ENCODE data around the gene ADAMTSL1.
"Not testable (repeated sequence)": the region's sequence is repeated elsewhere in the genome, so short reads cannot be mapped to it uniquely, and the experiment has no call there.

The ADAMTSL1 gene

GRCh38 chr9:18874990-18875389, 401.0 kb downstream of the ADAMTSL1 start:
- not testable (repeated sequence) for DNase-seq

DNA sequence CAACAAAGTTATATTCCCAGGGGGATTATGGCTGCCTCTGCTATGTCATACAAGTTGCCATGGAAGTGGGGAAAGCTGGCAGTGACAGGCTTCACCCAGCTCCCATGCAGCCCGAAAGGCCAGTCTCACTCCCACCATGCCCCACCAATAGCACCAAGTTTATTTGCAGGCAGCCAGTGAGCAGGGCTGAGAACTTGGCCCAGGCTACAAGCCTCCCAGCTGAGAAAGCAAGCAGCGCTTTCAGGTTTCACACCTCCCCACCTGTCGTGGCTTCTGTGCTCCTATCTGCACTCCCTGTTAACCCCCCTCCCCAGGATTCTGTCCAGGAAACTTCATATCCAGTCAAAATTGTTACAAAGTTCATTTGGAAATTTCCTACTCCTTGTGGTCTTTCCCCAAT, 404.0 kb downstream of the ADAMTSL1 start:
- DNase-seq: no peak

- DNase-seq: no peak
Observed at GRCh38 chr9:18881758-18882157, 407.8 kb downstream of the ADAMTSL1 start.

GRCh38 chr9:18887546-18887945, 413.6 kb downstream of the ADAMTSL1 start:
- DNase-seq: no peak

DNA sequence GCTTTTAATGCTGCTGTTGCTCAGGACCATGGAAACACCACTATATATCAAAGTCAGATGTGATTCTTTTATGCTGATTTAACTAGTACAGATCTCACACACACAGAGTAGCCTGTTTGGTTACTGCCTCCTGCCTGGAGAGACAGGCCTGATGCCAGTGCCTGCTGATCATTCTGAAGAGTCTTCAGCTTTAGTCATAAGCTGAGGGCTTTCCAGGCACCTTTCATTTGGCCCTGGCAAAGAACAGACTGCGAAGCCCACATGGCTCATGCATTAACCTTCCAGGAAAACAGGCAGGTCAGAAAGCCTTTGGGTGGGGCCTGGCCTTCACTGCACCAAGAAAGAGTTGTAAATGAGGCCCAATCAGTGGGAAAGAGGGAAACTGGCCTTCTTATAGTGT, 414.3 kb downstream of the ADAMTSL1 start:
- DNase-seq: no peak

GRCh38 chr9:18889550-18889949, 415.6 kb downstream of the ADAMTSL1 start:
- no peak for DNase-seq

GRCh38 chr9:18890372-18890771, 416.4 kb downstream of the ADAMTSL1 start:
- DNase-seq: no peak

- no peak for DNase-seq
Observed at GRCh38 chr9:18891946-18892670, 418.2 kb downstream of the ADAMTSL1 start.

DNA sequence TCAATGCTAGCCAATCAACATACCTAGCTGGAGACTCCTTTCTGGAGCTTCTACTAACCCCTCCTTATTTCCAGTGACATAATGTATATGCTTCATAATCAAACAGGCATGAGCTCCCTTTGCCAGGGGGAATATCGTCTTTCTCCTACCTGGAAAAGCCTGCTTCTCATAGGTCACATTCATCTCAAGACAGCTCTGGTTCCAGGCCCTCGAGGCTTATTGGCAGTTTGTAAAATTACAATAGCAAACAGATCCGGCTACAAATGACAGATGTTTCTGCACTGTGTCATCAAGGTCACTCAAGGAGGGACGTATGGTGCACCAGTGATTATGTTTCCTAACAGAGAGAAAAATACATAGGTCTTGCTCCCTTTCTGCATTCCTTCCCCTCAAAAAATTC, 419.1 kb downstream of the ADAMTSL1 start:
- DNase-seq: no peak

DNA sequence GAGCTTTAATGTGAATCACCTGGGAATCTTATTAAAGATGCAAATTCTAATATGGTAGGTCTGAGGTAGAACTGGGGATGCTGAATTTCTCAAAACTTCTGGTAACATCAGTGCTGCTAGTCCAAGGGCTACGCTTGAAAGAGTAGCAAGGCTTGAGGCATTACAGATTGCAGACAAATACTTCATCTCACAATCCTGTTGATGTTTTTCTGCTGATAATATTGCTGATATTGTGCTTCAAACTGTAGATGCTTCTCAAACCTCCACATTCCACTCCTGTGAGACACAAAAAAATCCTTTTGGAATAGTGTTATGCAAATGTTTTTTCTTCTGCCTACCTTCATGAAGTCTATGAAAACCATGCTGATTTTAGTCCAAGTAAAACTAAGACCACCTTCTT, 419.5 kb downstream of the ADAMTSL1 start:
- no peak for DNase-seq

DNA sequence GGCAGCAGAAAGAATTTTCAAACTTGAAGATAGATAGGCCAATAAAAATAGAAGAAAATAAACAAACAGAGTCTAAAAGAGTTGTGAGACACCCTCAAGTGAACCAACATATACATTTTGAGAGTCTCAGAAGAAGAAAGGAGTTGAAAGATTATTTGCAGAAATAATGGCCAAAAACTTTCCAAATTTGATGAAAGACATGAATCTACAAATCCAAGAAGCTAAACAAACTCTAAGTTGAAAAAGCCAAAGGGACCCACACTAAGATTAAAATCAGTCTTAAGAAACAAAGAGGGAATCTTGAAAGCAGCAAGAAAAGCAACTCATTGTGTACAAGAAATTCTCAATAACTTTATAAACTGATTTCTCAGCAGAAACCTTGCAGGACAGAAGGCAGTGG, 422.1 kb downstream of the ADAMTSL1 start:
- DNase-seq: no peak

- DNase-seq: no peak
Observed at GRCh38 chr9:18896531-18897179, 422.7 kb downstream of the ADAMTSL1 start.

DNA sequence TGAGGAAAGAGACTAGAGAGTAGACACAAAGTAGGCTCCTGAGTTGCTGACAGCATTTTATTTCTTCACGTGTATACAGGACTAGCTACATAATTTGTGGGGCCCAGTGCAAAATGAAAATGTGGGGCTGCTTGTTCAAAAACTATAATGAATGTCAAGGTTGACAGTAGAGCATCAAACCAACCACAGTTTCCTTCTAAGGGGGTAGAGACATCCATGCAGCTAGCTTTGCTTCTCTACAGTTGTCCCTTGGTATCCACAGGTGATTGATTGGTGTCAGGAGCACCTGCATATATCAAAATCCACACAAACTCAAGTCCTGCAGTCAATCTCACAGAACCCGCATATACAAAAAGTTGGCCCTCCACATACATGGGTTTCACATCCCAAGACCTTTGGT, 429.5 kb downstream of the ADAMTSL1 start:
- DNase-seq: no peak

- no peak for DNase-seq
Observed at GRCh38 chr9:18905028-18905882, 431.3 kb downstream of the ADAMTSL1 start.

GRCh38 chr9:18905883-18906629, 432.1 kb downstream of the ADAMTSL1 start:
- DNase-seq: no peak

- no peak for DNase-seq
Observed at GRCh38 chr9:18906656-18907395, 432.9 kb downstream of the ADAMTSL1 start.

DNA sequence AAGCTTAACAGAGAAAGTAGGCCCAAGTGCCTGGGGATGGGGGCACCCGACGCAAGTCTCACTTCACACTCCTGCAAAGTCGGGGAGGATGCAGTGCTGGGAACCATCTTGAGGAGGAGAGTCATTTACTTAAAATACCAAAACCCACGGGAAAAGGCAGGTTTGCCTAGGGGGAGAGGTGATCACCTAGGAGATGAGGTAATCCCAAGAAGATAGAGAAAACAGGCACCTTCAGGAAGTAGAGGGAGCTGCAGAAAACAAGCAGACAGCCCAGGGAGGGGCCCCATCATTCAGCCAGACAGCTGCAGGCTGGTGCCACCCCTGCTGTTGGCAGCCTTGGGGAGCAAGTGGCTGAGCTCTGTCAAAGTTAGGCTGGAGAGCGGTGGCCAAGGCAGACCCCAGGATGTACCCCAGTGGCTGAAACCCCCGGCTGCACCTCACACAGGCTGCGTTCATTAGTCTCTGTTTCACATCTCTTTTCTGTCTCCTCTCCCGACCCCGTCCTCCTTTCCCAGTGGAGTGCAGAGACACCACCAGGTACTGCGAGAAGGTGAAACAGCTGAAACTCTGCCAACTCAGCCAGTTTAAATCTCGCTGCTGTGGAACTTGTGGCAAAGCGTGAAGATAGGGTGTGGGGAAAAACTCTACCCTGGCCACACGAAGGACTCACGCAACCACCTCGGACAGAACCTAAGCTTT, 434.1 kb downstream of the ADAMTSL1 start:
- no peak for DNase-seq

DNA sequence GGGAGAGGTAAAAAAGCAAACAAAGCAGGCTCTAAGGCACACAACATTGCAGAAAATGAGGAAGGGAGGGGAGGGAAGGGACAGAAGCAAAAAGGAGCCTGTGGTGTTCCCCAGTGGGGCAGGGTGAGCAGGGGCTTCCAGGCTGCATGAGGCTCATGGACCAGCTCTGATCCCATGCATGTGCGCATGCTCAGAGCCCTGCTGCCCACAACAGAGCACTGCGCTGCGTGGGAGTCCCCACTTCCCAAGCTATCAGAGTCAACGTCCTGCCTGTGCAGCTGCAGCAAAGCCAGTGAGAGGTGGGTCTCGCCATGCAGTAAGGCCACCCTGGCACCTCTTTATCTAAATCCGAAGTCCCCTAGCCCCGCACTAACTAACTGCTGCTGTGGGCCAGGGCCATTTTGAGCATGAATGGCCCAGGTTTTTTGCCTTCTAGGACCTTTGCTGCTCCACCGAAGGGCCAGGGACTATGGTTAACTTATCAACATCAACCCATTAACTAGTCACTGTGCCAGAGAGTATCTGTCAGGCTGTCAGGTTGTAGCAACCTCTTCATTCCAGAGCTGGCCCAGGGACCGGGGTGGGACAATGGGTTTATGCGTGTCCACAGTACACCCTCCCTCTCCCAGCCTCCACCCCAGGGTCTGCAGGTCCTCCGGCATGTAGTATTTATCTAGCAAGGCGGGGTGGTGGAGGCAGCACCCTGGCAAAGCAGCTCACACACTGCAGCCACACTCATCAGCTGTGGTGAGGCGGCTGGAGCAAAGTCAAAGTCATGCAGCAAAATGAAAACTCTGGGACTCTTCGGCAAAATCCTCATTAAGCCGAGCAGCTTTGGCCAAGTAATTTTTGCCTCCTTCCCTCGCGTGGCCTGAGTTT, 435.4 kb downstream of the ADAMTSL1 start:
- DNase-seq: no peak

GRCh38 chr9:18910435-18910834, 436.5 kb downstream of the ADAMTSL1 start:
- DNase-seq: no peak

DNA sequence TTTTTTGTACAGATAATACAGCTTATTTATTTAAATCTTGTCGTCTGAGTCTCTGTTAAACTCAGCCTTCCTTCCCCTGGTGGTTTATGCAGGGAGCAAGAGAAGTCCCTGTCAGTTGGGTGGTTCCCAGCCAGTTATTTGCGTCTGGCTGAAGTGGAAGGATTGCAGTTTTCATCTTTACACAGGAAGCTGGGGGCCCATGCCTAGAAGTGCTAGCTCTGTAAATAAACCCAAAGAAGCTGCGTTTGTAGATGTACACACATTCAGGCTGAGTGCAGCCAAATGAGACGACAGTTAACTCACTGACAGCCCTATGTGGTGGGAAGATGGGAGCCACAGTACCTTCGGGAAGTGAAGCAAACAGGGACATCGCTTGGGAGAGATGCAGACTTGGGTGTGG, 437.0 kb downstream of the ADAMTSL1 start:
- no peak for DNase-seq
